GM12865 (cell line): ENCODE results near the gene THBS2.
"Not testable (repeated sequence)": the region's sequence is repeated elsewhere in the genome, so short reads cannot be mapped to it uniquely, and the experiment has no call there.

Experiments used
- DNase-seq: peaks from one replicate; pipeline ENCODE4 v3.0.0; 2010; ENCODE audit warnings: low read depth
- H3K4me3 ChIP-seq: 2 replicates; pipeline ENCODE4 v1.5.1; 2011; ENCODE audit warnings: mild to moderate bottlenecking, low read depth, low read length, control low read depth
- CTCF ChIP-seq: IDR thresholded peaks from 2 replicates; pipeline ENCODE4 v1.5.1; 2011; ENCODE audit warnings: low read length, control low read depth, low read depth, inconsistent platforms; ENCODE audit not compliant: insufficient read depth; ENCODE audit errors: missing control alignments

The THBS2 gene

GRCh38 chr6:169253337-169254238, at the start of gene THBS2:
TSS of gene THBS2 (minus strand) at chr6:169253846. CDS start at chr6:169250784, 3,062 bp downstream.
- H3K4me3 ChIP-seq: no peak within 1 kb of the TSS
- DNase-seq: no peak
- no peak for TF ChIP-seq CTCF

GRCh38 chr6:169302716-169303115, 49.1 kb upstream of the THBS2 start:
- TF ChIP-seq CTCF: no peak
- no peak overlapping the region for H3K4me3 ChIP-seq
- DNase-seq: no peak

GRCh38 chr6:169302255-169302654, 48.6 kb upstream of the THBS2 start:
- no peak overlapping the region for H3K4me3 ChIP-seq
- TF ChIP-seq CTCF: no peak

GRCh38 chr6:169300916-169301315, 47.3 kb upstream of the THBS2 start:
- no peak for DNase-seq
- no peak overlapping the region for H3K4me3 ChIP-seq
- no peak for TF ChIP-seq CTCF

More at GRCh38 chr6:169302255-169302654, 48.6 kb upstream of the THBS2 start:
- DNase-seq: no peak

GRCh38 chr6:169298626-169299025, 45.0 kb upstream of the THBS2 start:
- DNase-seq: not testable (repeated sequence)

GRCh38 chr6:169296622-169297021, 43.0 kb upstream of the THBS2 start:
- no peak overlapping the region for H3K4me3 ChIP-seq
- no peak for DNase-seq
- no peak for TF ChIP-seq CTCF

More at GRCh38 chr6:169298626-169299025, 45.0 kb upstream of the THBS2 start:
- H3K4me3 ChIP-seq: not testable (repeated sequence)

GRCh38 chr6:169296170-169296569, 42.5 kb upstream of the THBS2 start:
- no peak overlapping the region for H3K4me3 ChIP-seq
- no peak for TF ChIP-seq CTCF
- no peak for DNase-seq
